Spinal cord (tissue), 10 donors: ENCODE results near the gene NFIA. TPM values are rescaled to one million over a fixed set of nuclear protein-coding genes. Genes with fewer than 3 reads are reported as not detected.
A peak's percentile ranks its signal among the peaks of the same experiment; 100 is the strongest.

Experiments used
- DNase-seq, 6 donors: peaks; one replicate each; pipeline versions ENCODE4 v3.0.0 to v3.0.0-alpha.2; 2013 to 2015; ENCODE audit warnings: low spot score in 6 of 6, low read depth in 4 of 6
- H3K27ac ChIP-seq: one replicate; pipeline ENCODE4 v1.5.1; 2013; ENCODE audit warnings: low read depth, low read length, control low read depth
- H3K27me3 ChIP-seq: one replicate; pipeline ENCODE4 v1.6.1; 2013; ENCODE audit warnings: low read length; ENCODE audit not compliant: control insufficient read depth, insufficient read depth
- H3K36me3 ChIP-seq: one replicate; pipeline ENCODE4 v1.6.1; 2013; ENCODE audit warnings: low read length; ENCODE audit not compliant: control insufficient read depth, insufficient read depth
- H3K4me1 ChIP-seq: one replicate; pipeline ENCODE4 v1.6.1; 2013; ENCODE audit warnings: low read length; ENCODE audit not compliant: control insufficient read depth, insufficient read depth
- H3K4me3 ChIP-seq: one replicate; pipeline ENCODE4 v1.5.1; 2013; ENCODE audit warnings: low read depth, low read length, control low read depth
- H3K9me3 ChIP-seq: one replicate; pipeline ENCODE4 v1.6.1; 2013; ENCODE audit warnings: low read length; ENCODE audit not compliant: control insufficient read depth, insufficient read depth
- WGBS: methylation state at CpG from one replicate; pipeline ENCODE4 v1.1.5; 2013; ENCODE audit warnings: missing lambda C conversion rate; ENCODE audit not compliant: insufficient coverage; 5-methylcytosine and 5-hydroxymethylcytosine counted together
- polyA plus RNA-seq, 2 donors: library from polyadenylated mRNA; unstranded; fragments of 120-200 nt; gene quantifications; one replicate each; pipeline ENCODE4 v1.2.1, GENCODE V29; 2013; ENCODE audit not compliant: insufficient read length in 2 of 2
- total RNA-seq, 2 donors: library from RNA; depleted of rRNA in 1 of 2; stranded (reverse); fragments of 120-200 nt in 1 of 2; fragments of >200 nt in 1 of 2; gene quantifications; one replicate each; pipeline versions ENCODE4 v1.2.3 to v1.2.4, GENCODE V29; 2013 to 2014
- donor health status: healthy.

Gene NFIA
- total and polyA plus RNA-seq, 4 donors: 36.1 to 77.2 (median 62.5) TPM

- Histone ChIP-seq H3K27me3 (no peaks in the 10 kb centered on the region), H3K36me3 (peaks cover 4% of the 10 kb centered on the region), H3K9me3 (no peaks in the 10 kb centered on the region), H3K4me3 (no peak overlapping the region), H3K27ac (no peak overlapping the region), H3K4me1 (no peaks in the 10 kb centered on the region)
- WGBS: no CpG with 5 or more reads among the region's 3 CpGs
- DNase-seq: no peak
Measured at GRCh38 chr1:61420243-61420642, 337.9 kb downstream of the NFIA start.

GRCh38 chr1:61420909-61421835 is 338.8 kb downstream of the NFIA start:
- no peaks in the 10 kb centered on the region for H3K9me3 ChIP-seq
- H3K36me3 ChIP-seq: peaks cover 4% of the 10 kb centered on the region
- no peaks in the 10 kb centered on the region for H3K27me3 ChIP-seq
- peaks cover under 1% of the 10 kb centered on the region for H3K4me1 ChIP-seq
- H3K4me3 ChIP-seq: no peak overlapping the region
- DNase-seq: no peak
- no peak overlapping the region for H3K27ac ChIP-seq
- 83% methylated on average over 8 of the region's 14 CpGs for WGBS

- DNase-seq: no peak
- no peaks in the 10 kb centered on the region for H3K9me3 ChIP-seq
- no peak overlapping the region for H3K27ac ChIP-seq
- peaks cover 4% of the 10 kb centered on the region for H3K36me3 ChIP-seq
- no peak overlapping the region for H3K4me3 ChIP-seq
- H3K27me3 ChIP-seq: no peaks in the 10 kb centered on the region
- H3K4me1 ChIP-seq: peaks cover 7% of the 10 kb centered on the region
Measured at GRCh38 chr1:61423643-61424042, 341.3 kb downstream of the NFIA start.

- WGBS: 75% methylated on average over 2 of the region's 3 CpGs
Measured at GRCh38 chr1:61424382-61424781, 342.0 kb downstream of the NFIA start.

GRCh38 chr1:61425040-61425439 is 342.7 kb downstream of the NFIA start:
- no peak overlapping the region for H3K27ac ChIP-seq

More at GRCh38 chr1:61424382-61424781, 342.0 kb downstream of the NFIA start:
- Histone ChIP-seq H3K4me1 (peaks cover 7% of the 10 kb centered on the region), H3K27me3 (no peaks in the 10 kb centered on the region), H3K36me3 (peaks cover 4% of the 10 kb centered on the region), H3K4me3 (no peak overlapping the region), H3K9me3 (no peaks in the 10 kb centered on the region), H3K27ac (no peak overlapping the region)
- no peak for DNase-seq

GRCh38 chr1:61426254-61426653 is 343.9 kb downstream of the NFIA start:
- Histone ChIP-seq H3K27me3 (no peaks in the 10 kb centered on the region), H3K9me3 (no peaks in the 10 kb centered on the region), H3K36me3 (peaks cover 4% of the 10 kb centered on the region), H3K4me3 (no peak overlapping the region), H3K27ac (peak overlapping the region; percentile 57), H3K4me1 (peaks cover 7% of the 10 kb centered on the region)
- DNase-seq: peak in 2 of 6 donors; percentile 46 to 75
- 50% methylated on average over 1 of the region's 12 CpGs for whole genome bisulfite sequencing

More at GRCh38 chr1:61425040-61425439, 342.7 kb downstream of the NFIA start:
- H3K4me1 ChIP-seq: peaks cover 7% of the 10 kb centered on the region
- no peak overlapping the region for H3K4me3 ChIP-seq
- no peak for DNase-seq
- H3K36me3 ChIP-seq: peaks cover 4% of the 10 kb centered on the region
- no peaks in the 10 kb centered on the region for H3K27me3 ChIP-seq
- H3K9me3 ChIP-seq: no peaks in the 10 kb centered on the region
- 83% methylated on average over 1 of the region's 1 CpG for WGBS

- peak overlapping the region; percentile 57 for H3K27ac ChIP-seq
- H3K4me1 ChIP-seq: peaks cover 7% of the 10 kb centered on the region
- H3K4me3 ChIP-seq: no peak overlapping the region
- peak in 1 of 6 donors; percentile 27 for DNase-seq
- 42% methylated on average over 2 of the region's 2 CpGs for WGBS
- H3K36me3 ChIP-seq: peaks cover 4% of the 10 kb centered on the region
- no peaks in the 10 kb centered on the region for H3K27me3 ChIP-seq
- H3K9me3 ChIP-seq: no peaks in the 10 kb centered on the region
Measured at GRCh38 chr1:61426885-61427284, 344.5 kb downstream of the NFIA start.

- peaks cover 7% of the 10 kb centered on the region for H3K4me1 ChIP-seq
- peak overlapping the region; percentile 57 for H3K27ac ChIP-seq
- H3K4me3 ChIP-seq: no peak overlapping the region
- no peaks in the 10 kb centered on the region for H3K9me3 ChIP-seq
- H3K27me3 ChIP-seq: no peaks in the 10 kb centered on the region
- 29% methylated on average over 1 of the region's 2 CpGs for WGBS
- peaks cover 2% of the 10 kb centered on the region for H3K36me3 ChIP-seq
- DNase-seq: peak in 1 of 6 donors; percentile 49
Measured at GRCh38 chr1:61427510-61427909, 345.1 kb downstream of the NFIA start.

GRCh38 chr1:61428146-61428545 is 345.8 kb downstream of the NFIA start:
- Histone ChIP-seq H3K27me3 (no peaks in the 10 kb centered on the region), H3K9me3 (no peaks in the 10 kb centered on the region), H3K4me1 (peaks cover 7% of the 10 kb centered on the region), H3K27ac (no peak overlapping the region), H3K4me3 (no peak overlapping the region), H3K36me3 (no peaks in the 10 kb centered on the region)
- no peak for DNase-seq
- WGBS: no CpG with 5 or more reads among the region's 2 CpGs
